ENCODE results near the gene RAB6A. TPM values are rescaled to one million over a fixed set of nuclear protein-coding genes. Genes with fewer than 3 reads are reported as not detected.

RAB6A gene
- total and polyA plus RNA-seq, 2 of the 8 experiments (the other 6 are each of a cell fraction or from before 2014, with no cell fraction given), result 24.4 to 88.6 TPM

DNA sequence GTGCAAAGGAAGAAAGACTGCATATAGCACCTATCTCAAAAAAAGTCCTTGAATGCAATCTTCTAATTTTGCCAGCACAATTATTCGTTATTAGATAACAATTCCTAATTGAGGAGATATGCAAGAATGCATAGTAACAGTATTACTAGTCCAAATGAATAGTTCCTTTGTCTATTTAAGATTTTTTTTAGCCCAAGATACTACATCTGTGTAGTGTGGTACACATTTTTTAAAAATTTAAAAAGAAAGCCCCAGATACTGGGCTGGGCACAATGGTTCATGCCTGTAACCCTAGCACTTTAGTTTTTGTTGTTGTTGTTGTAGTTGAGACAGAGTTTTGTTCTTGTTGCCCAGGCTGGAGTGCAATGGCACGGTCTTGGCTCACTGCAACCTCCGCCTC lies 43.7 kb downstream of the RAB6A start:
- no peaks in the 10 kb centered on the region for H3K23me2 ChIP-seq (ENCODE audit: low read depth, low read length)
- H4K20me1 ChIP-seq (replicated peaks in 1 of 2; ENCODE audit: control insufficient read depth in 1 of 2, insufficient read depth in 2 of 2, low read length in 2 of 2), result no peaks in the 10 kb centered on the region
- no peak overlapping the region for H4K8ac ChIP-seq (ENCODE audit: extremely low read depth, insufficient read depth, low read length)
- no peaks in the 10 kb centered on the region for H3K4me1 ChIP-seq (replicated peaks in 1 of 4; ENCODE audit: control insufficient read depth in 3 of 4, insufficient read depth in 4 of 4, low read length in 3 of 4)
- H2BK20ac ChIP-seq (ENCODE audit: low read length), result no peak overlapping the region
- peaks cover 0 to 15% (median 8%) of the 10 kb centered on the region in 4 experiments; a peak in 5 of 8 replicates for H3K36me3 ChIP-seq (ENCODE audit: control insufficient read depth in 2 of 4, insufficient read depth in 4 of 4, low read length in 3 of 4)
- no peak overlapping the region for H2AK5ac ChIP-seq (ENCODE audit: low read depth, low read length)
- no peak overlapping the region for H4K5ac ChIP-seq (ENCODE audit: insufficient read length, low read depth, low read length)
- no peak overlapping the region for H3K4me2 ChIP-seq (ENCODE audit: insufficient read depth in 1 of 2, low read depth in 2 of 2, low read length in 2 of 2)
- H3K23ac ChIP-seq (ENCODE audit: insufficient read length), result no peak overlapping the region
- no peak overlapping the region for H3K14ac ChIP-seq (ENCODE audit: insufficient read length)
- H3K27ac ChIP-seq (ENCODE audit: low read depth, low read length), result no peak overlapping the region
- H3K79me2 ChIP-seq (ENCODE audit: control insufficient read depth in 1 of 2, insufficient read depth in 2 of 2, low read length in 2 of 2), result no peaks in the 10 kb centered on the region
- H3K4ac ChIP-seq (replicated peaks; ENCODE audit: insufficient read length, low read depth, low read length), result no peak overlapping the region
- H2BK120ac ChIP-seq (replicated peaks; ENCODE audit: low read depth, low read length), result no peak overlapping the region
- H2AFZ ChIP-seq (ENCODE audit: low read length), result no peak overlapping the region
- H3K4me3 ChIP-seq (ENCODE audit: extremely low read depth in 1 of 4, insufficient read depth in 2 of 4, low read depth in 3 of 4, low read length in 4 of 4), result no peak overlapping the region
- H3K79me1 ChIP-seq (ENCODE audit: low read depth, low read length), result no peaks in the 10 kb centered on the region
- no peak overlapping the region for H3K18ac ChIP-seq (ENCODE audit: extremely low read depth, low read length)
- H3K9me3 ChIP-seq (ENCODE audit: insufficient read depth in 2 of 2, low read depth in 1 of 2, low read length in 1 of 2), result no peaks in the 10 kb centered on the region
- FAIRE-seq (no peak), DNase-seq (ENCODE audit: low read depth in 1 of 2, low spot score in 2 of 2) (no peak)
- H3K56ac ChIP-seq (replicated peaks; ENCODE audit: insufficient read length, low read depth, low read length), result no peak overlapping the region
- ChIA-PET POLR2A (ENCODE audit: partially characterized antibody) (interaction anchor here (1.4 kb wide), 1 partner anchor 247 kb away, joined by 4 read pairs; no protein-coding TSS in a partner anchor), CTCF (ENCODE audit: partially characterized antibody) (interaction anchor here (0.7 to 1.4 kb wide), 3 partner anchors 9 to 53 kb away, joined by 3 to 4 read pairs (median 4); no protein-coding TSS in a partner anchor)
- no peak overlapping the region for H4K91ac ChIP-seq (replicated peaks; ENCODE audit: insufficient read length, low read length)
- no peak overlapping the region for H2BK12ac ChIP-seq (ENCODE audit: low read depth, low read length)
- H3K27me3 ChIP-seq (replicated peaks in 1 of 4; ENCODE audit: control insufficient read depth in 3 of 4, extremely low read depth in 1 of 4, insufficient read depth in 3 of 4, low read length in 3 of 4), result no peaks in the 10 kb centered on the region
- H3K9ac ChIP-seq (replicated peaks in 1 of 4; ENCODE audit: extremely low read depth in 1 of 4, low read depth in 3 of 4, low read length in 3 of 4), result no peak overlapping the region
- no peak overlapping the region for H2BK5ac ChIP-seq (ENCODE audit: low read depth, low read length)
- WGBS, 2 experiments (ENCODE audit: extremely low coverage in 1 of 2, insufficient coverage in 1 of 2, insufficient read length in 1 of 2, insufficient replicate concordance in 2 of 2, low coverage in 1 of 2, low lambda C conversion rate in 2 of 2, missing lambda C conversion rate in 1 of 2), result 95% methylated on average over 3 of the region's 3 CpGs; no CpG with 5 or more reads in 1 of the 2 experiments
- no peak overlapping the region for H2BK15ac ChIP-seq (ENCODE audit: low read length)
- no peak for TF ChIP-seq POLR2A (IDR thresholded peaks at IDR 0.05; ENCODE audit: control extremely low read depth in 1 of 2, low read depth in 2 of 2, low read length in 2 of 2)
- TF ChIP-seq GABPA (IDR thresholded peaks at IDR 0.05; ENCODE audit: borderline replicate concordance, insufficient read depth, low read length), result no peak
- no peak for TF ChIP-seq RBBP5 (IDR thresholded peaks at IDR 0.05; ENCODE audit: borderline replicate concordance, low read depth, low read length)
- no peak for TF ChIP-seq TCF12 (IDR thresholded peaks at IDR 0.05; ENCODE audit: low read depth, low read length)
- TF ChIP-seq, protein P1, sequence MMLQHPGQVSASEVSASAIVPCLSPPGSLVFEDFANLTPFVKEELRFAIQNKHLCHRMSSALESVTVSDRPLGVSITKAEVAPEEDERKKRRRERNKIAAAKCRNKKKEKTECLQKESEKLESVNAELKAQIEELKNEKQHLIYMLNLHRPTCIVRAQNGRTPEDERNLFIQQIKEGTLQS (IDR thresholded peaks at IDR 0.05; ENCODE audit: insufficient read depth, low read depth, low read length), result no peak
- no peak for TF ChIP-seq ASH2L (IDR thresholded peaks at IDR 0.05; ENCODE audit: low read length)
- TF ChIP-seq GTF2F1 (IDR thresholded peaks at IDR 0.05; ENCODE audit: borderline replicate concordance, low read depth, low read length), result no peak
- TF ChIP-seq ATF2 (IDR thresholded peaks at IDR 0.05; ENCODE audit: low read length), result no peak
- TF ChIP-seq BACH1 (IDR thresholded peaks at IDR 0.05; ENCODE audit: low read length), result no peak
- TF ChIP-seq CBX5 (IDR thresholded peaks at IDR 0.05; ENCODE audit: low read depth, low read length), result no peak
- no peak for TF ChIP-seq CEBPB (IDR thresholded peaks at IDR 0.05; ENCODE audit: low read depth, low read length)
- TF ChIP-seq TEAD4 (IDR thresholded peaks at IDR 0.05; ENCODE audit: low read depth, low read length), result no peak
- TF ChIP-seq MAFK (IDR thresholded peaks at IDR 0.05; ENCODE audit: low read depth, low read length), result no peak

Measured in H1 (cell line).